Neural cell (in vitro differentiated cells): Measurements from ENCODE around the gene HES6. TPM values are rescaled to one million over a fixed set of nuclear protein-coding genes. Genes with fewer than 3 reads are reported as not detected.

Source experiments
- H2AFZ ChIP-seq: fragments of 200-600, 300-800 bp; sonication (generic), shearing (Covaris generic); 2 replicates; pipeline ENCODE4 v1.6.0; 2014; ENCODE audit warnings: low read depth, mild to moderate bottlenecking, antibody characterized with exemption, low read length, moderate library complexity
- H3F3A ChIP-seq: fragments of 200-600 bp; shearing (Covaris generic); 2 replicates; pipeline ENCODE4 v1.6.1; 2016; ENCODE audit warnings: mild to moderate bottlenecking, moderate library complexity, mixed read lengths, antibody characterized with exemption, low read length; ENCODE audit not compliant: insufficient read depth, poor library complexity, severe bottlenecking
- H3K27ac ChIP-seq: fragments of 200-600, 300-800 bp; sonication (generic), shearing (Covaris generic); 2 replicates; pipeline ENCODE4 v1.5.1; 2014; ENCODE audit warnings: mild to moderate bottlenecking, low read length, moderate library complexity
- H3K27me3 ChIP-seq: fragments of 300-800, 200-600 bp; sonication (generic), shearing (Covaris generic); 2 replicates; pipeline ENCODE4 v1.6.0; 2014; ENCODE audit warnings: mild to moderate bottlenecking, low read depth, low read length, moderate library complexity; ENCODE audit not compliant: insufficient read depth
- H3K36me3 ChIP-seq: fragments of 300-800, 200-600 bp; sonication (generic), shearing (Covaris generic); 2 replicates; pipeline ENCODE4 v1.5.1; 2014; ENCODE audit warnings: mild to moderate bottlenecking, antibody characterized with exemption, low read length, moderate library complexity; ENCODE audit not compliant: insufficient read depth
- H3K4me2 ChIP-seq: fragments of 300-800, 200-600 bp; sonication (generic), shearing (Covaris generic); 2 replicates; pipeline ENCODE4 v1.6.0; 2014; ENCODE audit warnings: mild to moderate bottlenecking, low read length
- H3K4me3 ChIP-seq: fragments of 300-800, 200-600 bp; sonication (generic), shearing (Covaris generic); 2 replicates; pipeline ENCODE4 v1.5.1; 2014; ENCODE audit warnings: mild to moderate bottlenecking, low read length, moderate library complexity
- H3K79me2 ChIP-seq: fragments of 200-600 bp; shearing (Covaris generic); replicated peaks from 2 replicates; pipeline ENCODE4 v1.6.0; 2014; ENCODE audit warnings: mild to moderate bottlenecking, low read length, moderate library complexity; ENCODE audit not compliant: insufficient read depth
- H3K9ac ChIP-seq: fragments of 300-800, 200-600 bp; sonication (generic), shearing (Covaris generic); 2 replicates; pipeline ENCODE4 v1.6.1; 2016; ENCODE audit warnings: mild to moderate bottlenecking, low read length, mixed read lengths
- H3K9me2 ChIP-seq: fragments of 200-600 bp; shearing (Covaris generic); 2 replicates; pipeline ENCODE4 v1.6.1; 2016; ENCODE audit warnings: mild to moderate bottlenecking, low read length, mixed read lengths; ENCODE audit not compliant: insufficient read depth
- H3K9me3 ChIP-seq: fragments of 200-600, 300-800 bp; sonication (generic), shearing (Covaris generic); 2 replicates; pipeline ENCODE4 v1.6.1; 2016; ENCODE audit warnings: mild to moderate bottlenecking, mixed run types, low read length, moderate library complexity, mixed read lengths
- H4K20me1 ChIP-seq: fragments of 200-600 bp; shearing (Covaris generic); 2 replicates; pipeline ENCODE4 v1.6.1; 2016; ENCODE audit warnings: mild to moderate bottlenecking, mixed run types; ENCODE audit not compliant: insufficient read depth
- CTCF ChIP-seq: fragments of 450-650 bp; IDR thresholded peaks from 2 replicates; pipeline ENCODE4 v1.5.1; 2014; ENCODE audit warnings: antibody characterized with exemption, mild to moderate bottlenecking, moderate library complexity; ENCODE audit not compliant: poor library complexity, severe bottlenecking
- EP300 ChIP-seq: fragments of 450-650 bp; conservative IDR thresholded peaks from 2 replicates; pipeline ENCODE4 v1.6.1; 2014; ENCODE audit warnings: antibody characterized with exemption, mild to moderate bottlenecking, moderate library complexity; ENCODE audit not compliant: poor library complexity, severe bottlenecking
- EZH2 ChIP-seq: fragments of 200-600, 300-800 bp; shearing (Covaris generic), sonication (generic); IDR thresholded peaks from 2 replicates; pipeline ENCODE4 v1.6.1; 2014; ENCODE audit warnings: antibody characterized with exemption, low read length, borderline replicate concordance, mild to moderate bottlenecking; ENCODE audit not compliant: insufficient read depth, poor library complexity, severe bottlenecking
- MXI1 ChIP-seq: fragments of 450-650 bp; conservative IDR thresholded peaks from 2 replicates; pipeline ENCODE4 v1.6.1; 2014; ENCODE audit warnings: antibody characterized with exemption, mild to moderate bottlenecking; ENCODE audit not compliant: poor library complexity, severe bottlenecking
- POLR2AphosphoS5 ChIP-seq: IDR thresholded peaks from 2 replicates; pipeline ENCODE4 v1.6.1; 2012
- RAD21 ChIP-seq: fragments of 450-650 bp; conservative IDR thresholded peaks from 2 replicates; pipeline ENCODE4 v1.6.1; 2014; ENCODE audit warnings: antibody characterized with exemption, mild to moderate bottlenecking, moderate library complexity
- REST ChIP-seq: IDR thresholded peaks from 2 replicates; pipeline ENCODE4 v1.6.1; 2012; ENCODE audit warnings: borderline replicate concordance
- SMC3 ChIP-seq: fragments of 450-650 bp; conservative IDR thresholded peaks from 2 replicates; pipeline ENCODE4 v1.6.1; 2014; ENCODE audit warnings: antibody characterized with exemption, mild to moderate bottlenecking, moderate library complexity; ENCODE audit not compliant: poor library complexity
- TAF1 ChIP-seq: IDR thresholded peaks from 2 replicates; pipeline ENCODE4 v1.6.1; 2012; ENCODE audit warnings: low read depth
- polyA plus RNA-seq: library from polyadenylated mRNA; depleted of rRNA; stranded (reverse); fragments of >200 nt; gene quantifications from 2 replicates; pipeline ENCODE4 v1.2.3, GENCODE V29; 2014

HES6 gene
- polyA plus RNA-seq, 1 donor from 2014 or later, result 236 TPM

- Histone ChIP-seq H3K9ac (no peak overlapping the region), H2AFZ (no peak overlapping the region), H3K36me3 (no peaks in the 10 kb centered on the region), H3K27ac (no peak overlapping the region), H3K79me2 (no peaks in the 10 kb centered on the region), H3K4me2 (no peak overlapping the region), H3K9me2 (no peaks in the 10 kb centered on the region), H4K20me1 (no peaks in the 10 kb centered on the region), H3K9me3 (no peaks in the 10 kb centered on the region), H3K4me3 (no peak overlapping the region), H3F3A (no peaks in the 10 kb centered on the region), H3K27me3 (no peaks in the 10 kb centered on the region)
- TF ChIP-seq TAF1 (no peak), CTCF (no peak), EP300 (no peak), MXI1 (no peak), POLR2AphosphoS5 (no peak), RAD21 (no peak), EZH2 (no peak), SMC3 (no peak), REST (no peak)
Observed at GRCh38 chr2:238247002-238247822, 7.4 kb upstream of the HES6 start.

- H3K36me3 ChIP-seq, result no peaks in the 10 kb centered on the region
- H3K79me2 ChIP-seq, result no peaks in the 10 kb centered on the region
- no peaks in the 10 kb centered on the region for H4K20me1 ChIP-seq
- H3K9me3 ChIP-seq, result no peaks in the 10 kb centered on the region
- no peak overlapping the region for H3K4me3 ChIP-seq
- no peaks in the 10 kb centered on the region for H3K9me2 ChIP-seq
- no peak overlapping the region for H2AFZ ChIP-seq
- H3K27me3 ChIP-seq, result no peaks in the 10 kb centered on the region
- no peak overlapping the region for H3K27ac ChIP-seq
- H3F3A ChIP-seq, result no peaks in the 10 kb centered on the region
- H3K9ac ChIP-seq, result no peak overlapping the region
- TF ChIP-seq SMC3 (no peak), TAF1 (no peak), MXI1 (no peak)
- no peak overlapping the region for H3K4me2 ChIP-seq
Observed at GRCh38 chr2:238244151-238244550, 4.3 kb upstream of the HES6 start.
